Activated CD4-positive, alpha-beta T cell treated with anti-CD3 and anti-CD28 coated beads for 36 hours (primary cell): Measurements from ENCODE around the gene SLC25A11. TPM values are rescaled to one million over a fixed set of nuclear protein-coding genes. Genes with fewer than 3 reads are reported as not detected.

Source experiments
- ATAC-seq: fragments of 200-7000 bp; cut with Tn5 transposase; one replicate; pipeline ENCODE4 v1.10.0; 2021; ENCODE audit warnings: mild to moderate bottlenecking, moderate library complexity
- CTCF ChIA-PET: fragments of 350-600 bp; sonication (Branson Sonifier 250); formaldehyde crosslinking; loops from one replicate; lab custom pipeline; 2021; ENCODE audit warnings: antibody characterized with exemption; lab: Charles Lee
- POLR2A ChIA-PET: fragments of 350-600 bp; sonication (Branson Sonifier 250); formaldehyde crosslinking; loops from one replicate; lab custom pipeline; 2021; ENCODE audit warnings: antibody characterized with exemption, inconsistent platforms; lab: Charles Lee
- DNase-seq: peaks from one replicate; pipeline ENCODE4 v3.0.0-alpha.2; 2020
- H3K27ac Mint-ChIP-seq: one replicate; pipeline ENCODE4 v1.8.0; 2021; ENCODE audit warnings: mixed read lengths
- H3K27me3 Mint-ChIP-seq: one replicate; pipeline ENCODE4 v1.8.0; 2021; ENCODE audit warnings: mixed read lengths
- H3K36me3 Mint-ChIP-seq: one replicate; pipeline ENCODE4 v1.8.0; 2021; ENCODE audit warnings: low read depth, mixed read lengths
- H3K4me1 Mint-ChIP-seq: one replicate; pipeline ENCODE4 v1.8.0; 2021; ENCODE audit warnings: mixed read lengths
- H3K4me3 Mint-ChIP-seq: one replicate; pipeline ENCODE4 v1.8.0; 2021; ENCODE audit warnings: mild to moderate bottlenecking, moderate library complexity, mixed read lengths
- H3K9me3 Mint-ChIP-seq: one replicate; pipeline ENCODE4 v1.8.0; 2021; ENCODE audit warnings: low read depth, mixed read lengths
- intact Hi-C, 2 experiments: fragments of 100-400 bp; cut with DNase I in 1 of 2; cut with micrococcal nuclease in 1 of 2; formaldehyde crosslinking; loops; one replicate each; pipeline versions ENCODE4 v1.14.2 to v1.15.1; 2022 to 2024; cut with DNase I, micrococcal nuclease
- microRNA-seq: library from miRNA; unstranded; fragments of <30 nt; microRNA quantifications from one replicate; pipeline ENCODE4 v1.2.0, GENCODE V29; 2021; ENCODE audit warnings: borderline replicate concordance
- total RNA-seq, 2 experiments: library from RNA; stranded (reverse); gene quantifications; one replicate each; pipeline ENCODE4 v1.2.3, GENCODE V29; 2021

The SLC25A11 gene
- total RNA-seq, 2 experiments from 2014 or later: 74.2 to 77.9 TPM

DNA sequence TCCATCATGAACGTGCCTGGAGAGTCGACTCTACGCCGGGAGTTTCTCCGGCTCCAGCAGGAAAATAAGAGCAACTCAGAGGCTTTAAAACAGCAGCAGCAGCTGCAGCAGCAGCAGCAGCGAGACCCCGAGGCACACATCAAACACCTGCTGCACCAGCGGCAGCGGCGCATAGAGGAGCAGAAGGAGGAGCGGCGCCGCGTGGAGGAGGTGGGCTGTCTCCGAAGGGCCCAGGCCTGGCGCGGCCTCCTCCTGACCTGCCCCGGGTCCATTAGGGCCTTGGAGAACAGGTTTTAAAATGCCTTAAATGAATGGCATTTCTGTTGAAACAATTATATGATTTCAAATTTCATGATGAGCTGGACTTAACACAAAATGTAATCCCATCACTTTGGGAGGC, 52.3 kb downstream of the SLC25A11 start:
- no peak overlapping the region for H3K4me3 Mint-ChIP-seq
- ATAC-seq (no peak), DNase-seq (no peak)
- H3K36me3 Mint-ChIP-seq: peaks cover 31% of the 10 kb centered on the region
- H3K27me3 Mint-ChIP-seq: no peaks in the 10 kb centered on the region
- H3K27ac Mint-ChIP-seq: no peak overlapping the region
- no peaks in the 10 kb centered on the region for H3K9me3 Mint-ChIP-seq
- POLR2A ChIA-PET: no interaction called here
- no peaks in the 10 kb centered on the region for H3K4me1 Mint-ChIP-seq
- intact Hi-C loops: loop anchor here in 1 of 2 experiments (5.0 kb wide), 2 partner anchors 320 to 400 kb away; no protein-coding TSS in a partner anchor
- CTCF ChIA-PET: interaction anchor here (1.9 to 2.1 kb wide), 2 partner anchors 99 to 156 kb away, joined by 5 to 7 read pairs; partner anchors contain the start of genes GLTPD2 and MED11

Small RNA genes lying within 50 kb of the gene (microRNA-seq; reads per million reads assigned to microRNA genes)
- gene MIR6864 (not detected), gene MIR6865 (not detected)

Other genes starting within 250 kb of the SLC25A11 start
- 100 to 1,000 TPM in 1 of 2 experiments, 10 to 100 TPM in 1; 94.1 to 102 TPM for gene PELP1, start 235.9 kb downstream of the SLC25A11 start, total RNA-seq
- 100 to 1,000 TPM; 168 to 175 TPM for gene ARRB2, start 229.4 kb downstream of the SLC25A11 start, total RNA-seq
- 10 to 100 TPM; 16.7 to 22.9 TPM for gene MED11, start 208.6 kb downstream of the SLC25A11 start, total RNA-seq
- under 1 TPM; 0.09 to 0.11 TPM for gene ZMYND15, start 200.2 kb downstream of the SLC25A11 start, total RNA-seq
- 1 to 10 TPM; 1.7 to 2.5 TPM for gene CXCL16, start 200.1 kb downstream of the SLC25A11 start, total RNA-seq
- gene TM4SF5, start 168.2 kb downstream of the SLC25A11 start, total RNA-seq: not detected
- under 1 TPM; 0.30 TPM for gene VMO1, start 153.7 kb downstream of the SLC25A11 start, total RNA-seq
- not detected for gene GLTPD2, start 151.1 kb downstream of the SLC25A11 start, total RNA-seq
- gene PSMB6, start 143.9 kb downstream of the SLC25A11 start, total RNA-seq: 100 to 1,000 TPM; 111 to 155 TPM
- gene PLD2, start 132.9 kb downstream of the SLC25A11 start, total RNA-seq: 10 to 100 TPM; 12.3 to 14.1 TPM
- gene MINK1, start 106.7 kb downstream of the SLC25A11 start, total RNA-seq: 10 to 100 TPM; 48.2 to 57.7 TPM
- gene C17orf107, start 40.5 kb downstream of the SLC25A11 start, total RNA-seq: 1 to 10 TPM; 2.6 to 2.8 TPM
- gene CHRNE, start 36.9 kb downstream of the SLC25A11 start, total RNA-seq: under 1 TPM; 0.59 to 0.84 TPM
- gene GP1BA, start 7.8 kb downstream of the SLC25A11 start, total RNA-seq: not detected
- gene RNF167, start 222 bp upstream of the SLC25A11 start, total RNA-seq: 100 to 1,000 TPM; 147 to 189 TPM
- 1,000 to 10,000 TPM; 1,809 to 1,911 TPM for gene PFN1, start 8.5 kb upstream of the SLC25A11 start, total RNA-seq
- gene ENO3, start 11.1 kb upstream of the SLC25A11 start, total RNA-seq: 10 to 100 TPM; 32.0 to 32.9 TPM
- 10 to 100 TPM; 61.4 to 69.4 TPM for gene SPAG7, start 27.8 kb upstream of the SLC25A11 start, total RNA-seq
- 100 to 1,000 TPM in 1 of 2 experiments, 10 to 100 TPM in 1; 98.2 to 124 TPM for gene CAMTA2, start 47.6 kb upstream of the SLC25A11 start, total RNA-seq
- under 1 TPM; 0.18 to 0.28 TPM for gene INCA1, start 57.5 kb upstream of the SLC25A11 start, total RNA-seq
- 10 to 100 TPM; 32.6 to 43.0 TPM for gene KIF1C, start 57.9 kb upstream of the SLC25A11 start, total RNA-seq
- gene SLC52A1, start 95.4 kb upstream of the SLC25A11 start, total RNA-seq: under 1 TPM; 0.16 to 0.26 TPM
- gene ZFP3, start 138.4 kb upstream of the SLC25A11 start, total RNA-seq: 1 to 10 TPM; 2.2 to 2.8 TPM
- gene ZNF232, start 171.8 kb upstream of the SLC25A11 start, total RNA-seq: 10 to 100 TPM; 16.1 to 16.2 TPM
- under 1 TPM in 1 of 2 experiments, not detected in 1; 0.07 TPM for gene USP6, start 176.0 kb upstream of the SLC25A11 start, total RNA-seq